Smooth muscle cell (in vitro differentiated cells): ENCODE data around the gene S100A4. TPM values are rescaled to one million over a fixed set of nuclear protein-coding genes. Genes with fewer than 3 reads are reported as not detected.

Experiments used
- DNase-seq: peaks from one replicate; lab custom pipeline; 2025; ENCODE audit not compliant: unreplicated experiment; lab: John Stamatoyannopoulos, UW
- H2AFZ ChIP-seq: fragments of 200-600 bp; sonication (generic); 2 replicates; pipeline ENCODE4 v1.6.0; 2016; ENCODE audit warnings: antibody characterized with exemption, low read depth, mild to moderate bottlenecking
- H3F3A ChIP-seq: fragments of 200-600 bp; sonication (generic); 2 replicates; pipeline ENCODE4 v1.6.0; 2017; ENCODE audit warnings: antibody characterized with exemption, low read depth
- H3K27ac ChIP-seq: fragments of 200-600 bp; sonication (generic); 2 replicates; pipeline ENCODE4 v1.5.1; 2016; ENCODE audit warnings: low read depth, mild to moderate bottlenecking
- H3K27me3 ChIP-seq: fragments of 200-600 bp; sonication (generic); 2 replicates; pipeline ENCODE4 v1.6.1; 2016; ENCODE audit warnings: low read depth, mild to moderate bottlenecking
- H3K36me3 ChIP-seq: fragments of 200-600 bp; sonication (generic); 2 replicates; pipeline ENCODE4 v1.5.1; 2016; ENCODE audit warnings: low read depth
- H3K4me1 ChIP-seq: fragments of 200-600 bp; sonication (generic); 2 replicates; pipeline ENCODE4 v1.5.1; 2016; ENCODE audit warnings: low read depth
- H3K4me2 ChIP-seq: fragments of 200-600 bp; sonication (generic); 2 replicates; pipeline ENCODE4 v1.6.0; 2016; ENCODE audit warnings: mild to moderate bottlenecking
- H3K4me3 ChIP-seq: fragments of 200-600 bp; sonication (generic); 2 replicates; pipeline ENCODE4 v1.5.1; 2016; ENCODE audit warnings: mild to moderate bottlenecking
- H3K79me2 ChIP-seq: fragments of 200-600 bp; sonication (generic); 2 replicates; pipeline ENCODE4 v1.6.0; 2016; ENCODE audit warnings: low read depth, mild to moderate bottlenecking
- H3K9ac ChIP-seq: fragments of 200-600 bp; sonication (generic); 2 replicates; pipeline ENCODE4 v1.6.0; 2016; ENCODE audit warnings: low read depth
- H3K9me3 ChIP-seq: fragments of 200-600 bp; sonication (generic); replicated peaks from 2 replicates; pipeline ENCODE4 v1.5.1; 2016; ENCODE audit warnings: low read depth
- H4K20me1 ChIP-seq: fragments of 200-600 bp; sonication (generic); 2 replicates; pipeline ENCODE4 v1.6.0; 2016; ENCODE audit warnings: low read depth
- WGBS: methylation state at CpG from one replicate; pipeline ENCODE4 v1.1.7; 2016; ENCODE audit warnings: low lambda C conversion rate; 5-methylcytosine and 5-hydroxymethylcytosine counted together
- polyA plus RNA-seq: library from polyadenylated mRNA; unstranded; fragments of >200 nt; fragmentation: Nextera tagmentation; extraction: Ambion mirVana; gene quantifications from 2 replicates; pipeline ENCODE4 v1.2.1, GENCODE V29; 2016
- total RNA-seq: library from RNA; depleted of rRNA; stranded (reverse); fragments of >200 nt; gene quantifications from 2 replicates; pipeline ENCODE4 v1.2.3, GENCODE V29; 2014
- TF ChIP-seq, protein P1 (sequence below): fragments of 200-600 bp; sonication (generic); IDR thresholded peaks from 2 replicates; pipeline ENCODE4 v1.5.1; 2017; ENCODE audit warnings: borderline replicate concordance, mild to moderate bottlenecking, antibody characterized with exemption; ENCODE audit not compliant: insufficient read depth, poor library complexity, severe bottlenecking

The S100A4 gene
- total and polyA plus RNA-seq, 2 experiments from 2014 or later, result 1,222 to 1,802 TPM

DNA sequence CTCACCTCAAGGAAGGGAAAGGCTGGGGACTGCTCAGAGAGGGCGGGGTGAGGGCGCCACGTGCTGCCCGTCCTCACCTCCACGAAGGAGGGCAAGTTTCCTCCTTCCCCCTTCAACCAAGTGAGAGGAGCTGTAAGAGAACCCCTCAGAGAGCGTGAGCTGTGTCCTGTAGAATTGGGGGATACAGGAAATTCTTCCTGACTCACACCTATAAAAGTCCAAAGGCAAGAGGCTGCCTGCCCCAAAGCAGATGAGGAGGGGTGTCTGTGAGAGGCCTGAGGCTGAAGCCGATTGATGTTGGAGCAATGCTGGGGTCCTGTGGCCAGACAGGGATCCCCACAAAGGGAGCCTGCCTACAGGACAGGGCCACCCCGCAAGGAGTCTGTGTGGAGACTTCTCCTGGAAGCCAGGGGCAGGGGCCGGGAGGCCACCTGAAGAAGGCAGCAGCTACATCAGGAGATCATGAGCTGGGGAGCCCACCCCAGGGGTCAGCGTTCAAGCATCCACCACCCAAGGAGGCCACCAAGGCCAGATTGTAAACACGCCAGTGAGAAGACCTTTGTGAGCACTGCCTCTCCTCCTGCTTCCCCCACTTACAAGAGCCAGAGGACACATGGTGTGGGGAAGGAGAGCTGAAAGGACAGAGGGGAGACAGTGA, 37.6 kb downstream of the S100A4 start:
- no peaks in the 10 kb centered on the region for H3K9me3 ChIP-seq
- H3K27me3 ChIP-seq, result no peaks in the 10 kb centered on the region
- H3K4me1 ChIP-seq, result peaks cover 7% of the 10 kb centered on the region
- no peak for DNase-seq
- TF ChIP-seq, protein P1, sequence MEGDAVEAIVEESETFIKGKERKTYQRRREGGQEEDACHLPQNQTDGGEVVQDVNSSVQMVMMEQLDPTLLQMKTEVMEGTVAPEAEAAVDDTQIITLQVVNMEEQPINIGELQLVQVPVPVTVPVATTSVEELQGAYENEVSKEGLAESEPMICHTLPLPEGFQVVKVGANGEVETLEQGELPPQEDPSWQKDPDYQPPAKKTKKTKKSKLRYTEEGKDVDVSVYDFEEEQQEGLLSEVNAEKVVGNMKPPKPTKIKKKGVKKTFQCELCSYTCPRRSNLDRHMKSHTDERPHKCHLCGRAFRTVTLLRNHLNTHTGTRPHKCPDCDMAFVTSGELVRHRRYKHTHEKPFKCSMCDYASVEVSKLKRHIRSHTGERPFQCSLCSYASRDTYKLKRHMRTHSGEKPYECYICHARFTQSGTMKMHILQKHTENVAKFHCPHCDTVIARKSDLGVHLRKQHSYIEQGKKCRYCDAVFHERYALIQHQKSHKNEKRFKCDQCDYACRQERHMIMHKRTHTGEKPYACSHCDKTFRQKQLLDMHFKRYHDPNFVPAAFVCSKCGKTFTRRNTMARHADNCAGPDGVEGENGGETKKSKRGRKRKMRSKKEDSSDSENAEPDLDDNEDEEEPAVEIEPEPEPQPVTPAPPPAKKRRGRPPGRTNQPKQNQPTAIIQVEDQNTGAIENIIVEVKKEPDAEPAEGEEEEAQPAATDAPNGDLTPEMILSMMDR, result no peak
- H3K36me3 ChIP-seq, result no peaks in the 10 kb centered on the region
- H3K4me3 ChIP-seq, result no peak overlapping the region
- 81% methylated on average over 11 of the region's 11 CpGs for WGBS
- no peaks in the 10 kb centered on the region for H3K79me2 ChIP-seq
- H4K20me1 ChIP-seq, result no peaks in the 10 kb centered on the region
- peak overlapping the region; percentile 64 for H3K4me2 ChIP-seq
- no peak overlapping the region for H3K27ac ChIP-seq
- peaks cover 7% of the 10 kb centered on the region for H3F3A ChIP-seq
- no peak overlapping the region for H3K9ac ChIP-seq
- peak overlapping the region; percentile 60 for H2AFZ ChIP-seq

DNA sequence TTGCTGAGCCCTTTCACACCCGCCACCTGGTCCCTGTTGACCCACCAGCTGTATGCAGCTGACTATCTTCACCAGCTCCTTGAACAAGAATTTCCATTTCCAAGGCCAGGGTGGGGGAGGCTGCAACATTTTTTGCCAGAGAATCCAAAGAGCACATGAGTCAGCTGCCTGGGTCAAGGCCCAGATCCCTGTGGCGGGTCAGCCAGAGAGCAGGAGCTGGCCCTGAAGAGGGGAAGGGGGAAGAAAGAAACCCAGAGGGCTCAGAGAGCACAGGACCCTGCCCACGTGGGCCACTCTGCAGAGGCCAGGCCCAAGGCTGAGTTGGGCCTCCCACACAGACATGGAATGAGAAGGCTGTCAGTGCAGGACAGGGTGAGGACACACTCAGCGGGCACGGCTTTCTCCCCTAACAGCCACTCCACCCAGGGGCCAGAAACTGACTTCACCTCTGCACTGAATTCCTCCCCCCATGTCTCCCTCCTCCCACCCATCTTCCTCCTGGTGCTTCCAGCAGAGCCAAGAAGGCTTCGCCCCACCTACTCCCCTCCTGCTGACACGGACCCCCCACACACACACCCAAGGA, 38.7 kb downstream of the S100A4 start:
- H3K4me3 ChIP-seq, result no peak overlapping the region

DNA sequence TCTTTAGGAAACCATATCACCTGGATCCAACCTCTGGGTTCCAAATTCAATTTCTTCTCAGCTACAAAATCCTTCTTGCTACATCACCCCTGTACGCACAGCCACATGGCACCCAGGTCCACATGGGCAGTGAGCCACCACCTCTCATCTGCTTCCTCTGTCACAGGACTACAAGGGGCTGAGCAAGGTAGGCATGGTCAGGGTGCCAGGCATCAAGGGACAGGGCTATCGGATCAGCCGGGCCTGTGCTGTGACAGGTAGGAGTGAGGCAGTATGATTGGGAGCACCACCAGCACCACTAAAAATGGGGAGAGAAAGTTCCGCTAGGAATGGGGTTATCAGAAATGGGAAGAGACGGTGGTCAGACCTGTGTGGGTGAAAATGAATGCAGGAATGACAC, 39.2 kb downstream of the S100A4 start:
- H3K4me2 ChIP-seq, result peak overlapping the region; percentile 64
- H3K27me3 ChIP-seq, result no peaks in the 10 kb centered on the region

More for the DNA sequence above, 38.7 kb downstream of the S100A4 start:
- peak; percentile 21 for DNase-seq
- H3K27me3 ChIP-seq, result no peaks in the 10 kb centered on the region
- TF ChIP-seq, protein P1, result no peak
- H3K4me2 ChIP-seq, result peak overlapping the region; percentile 64
- peaks cover 7% of the 10 kb centered on the region for H3K4me1 ChIP-seq
- H3K9me3 ChIP-seq, result no peaks in the 10 kb centered on the region
- WGBS, result 32% methylated on average over 7 of the region's 7 CpGs
- H4K20me1 ChIP-seq, result no peaks in the 10 kb centered on the region
- H3K9ac ChIP-seq, result no peak overlapping the region
- peak overlapping the region; percentile 66 for H3K27ac ChIP-seq
- peak overlapping the region; percentile 60 for H2AFZ ChIP-seq
- peaks cover 7% of the 10 kb centered on the region for H3F3A ChIP-seq
- no peaks in the 10 kb centered on the region for H3K36me3 ChIP-seq
- no peaks in the 10 kb centered on the region for H3K79me2 ChIP-seq

More for the DNA sequence above, 39.2 kb downstream of the S100A4 start:
- TF ChIP-seq, protein P1, result no peak
- H4K20me1 ChIP-seq, result no peaks in the 10 kb centered on the region
- H3K36me3 ChIP-seq, result no peaks in the 10 kb centered on the region
- H3K4me3 ChIP-seq, result no peak overlapping the region
- peaks cover 7% of the 10 kb centered on the region for H3K4me1 ChIP-seq
- H3K9ac ChIP-seq, result no peak overlapping the region
- peak overlapping the region; percentile 66 for H3K27ac ChIP-seq
- whole genome bisulfite sequencing, result 83% methylated on average over 5 of the region's 5 CpGs
- H3F3A ChIP-seq, result peaks cover 7% of the 10 kb centered on the region
- DNase-seq, result no peak
- H3K9me3 ChIP-seq, result no peaks in the 10 kb centered on the region
- no peaks in the 10 kb centered on the region for H3K79me2 ChIP-seq
- no peak overlapping the region for H2AFZ ChIP-seq
